ENCODE data around the gene AATF. TPM values are rescaled to one million over a fixed set of nuclear protein-coding genes. Genes with fewer than 3 reads are reported as not detected.

The AATF gene
- total RNA-seq, 2 donors from 2014 or later: 27.3 to 45.7 TPM

DNA sequence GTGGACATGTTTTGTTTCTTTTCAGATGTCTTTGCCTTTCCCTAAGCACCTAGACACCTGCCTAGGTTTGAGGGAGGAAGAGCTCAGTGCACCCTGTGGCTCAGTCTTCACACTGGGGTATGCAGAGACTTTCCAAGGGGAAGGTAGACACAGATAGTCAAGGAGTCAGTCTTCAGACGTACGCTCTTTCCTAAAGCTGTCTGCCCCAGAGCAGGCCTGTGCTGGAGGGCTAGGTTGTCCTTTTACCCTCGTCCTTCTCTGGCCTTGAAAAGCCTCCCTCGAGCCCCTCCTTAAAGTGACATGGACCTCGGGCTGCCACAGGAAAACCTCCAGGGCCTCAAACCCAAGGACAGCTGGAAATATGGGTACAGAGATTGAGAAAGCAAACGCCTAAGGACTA is 103.7 kb downstream of the AATF start:
- WGBS: 92% methylated on average over 6 of the region's 6 CpGs
- no peaks in the 10 kb centered on the region for H3K9me3 ChIP-seq
- TF ChIP-seq, protein P1, sequence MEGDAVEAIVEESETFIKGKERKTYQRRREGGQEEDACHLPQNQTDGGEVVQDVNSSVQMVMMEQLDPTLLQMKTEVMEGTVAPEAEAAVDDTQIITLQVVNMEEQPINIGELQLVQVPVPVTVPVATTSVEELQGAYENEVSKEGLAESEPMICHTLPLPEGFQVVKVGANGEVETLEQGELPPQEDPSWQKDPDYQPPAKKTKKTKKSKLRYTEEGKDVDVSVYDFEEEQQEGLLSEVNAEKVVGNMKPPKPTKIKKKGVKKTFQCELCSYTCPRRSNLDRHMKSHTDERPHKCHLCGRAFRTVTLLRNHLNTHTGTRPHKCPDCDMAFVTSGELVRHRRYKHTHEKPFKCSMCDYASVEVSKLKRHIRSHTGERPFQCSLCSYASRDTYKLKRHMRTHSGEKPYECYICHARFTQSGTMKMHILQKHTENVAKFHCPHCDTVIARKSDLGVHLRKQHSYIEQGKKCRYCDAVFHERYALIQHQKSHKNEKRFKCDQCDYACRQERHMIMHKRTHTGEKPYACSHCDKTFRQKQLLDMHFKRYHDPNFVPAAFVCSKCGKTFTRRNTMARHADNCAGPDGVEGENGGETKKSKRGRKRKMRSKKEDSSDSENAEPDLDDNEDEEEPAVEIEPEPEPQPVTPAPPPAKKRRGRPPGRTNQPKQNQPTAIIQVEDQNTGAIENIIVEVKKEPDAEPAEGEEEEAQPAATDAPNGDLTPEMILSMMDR (IDR thresholded peaks at IDR 0.05): no peak
- no peak for TF ChIP-seq POLR2AphosphoS5 (IDR thresholded peaks at IDR 0.05)
- TF ChIP-seq POLR2A (IDR thresholded peaks at IDR 0.05): no peak
- intact Hi-C loops (cut with DNase I): loop anchor here (10.0 kb wide), 1 partner anchor 162 kb away; no protein-coding TSS in a partner anchor
- H3K27ac ChIP-seq: no peak overlapping the region
- no peaks in the 10 kb centered on the region for H3K27me3 ChIP-seq (replicated peaks; ENCODE audit: insufficient read depth)
- no peaks in the 10 kb centered on the region for H3K4me1 ChIP-seq (replicated peaks)
- H3K4me3 ChIP-seq: no peak overlapping the region
- peaks cover 0 to 4% of the 10 kb centered on the region in 2 donors for H3K36me3 ChIP-seq
- DNase-seq (ENCODE audit: low spot score): no peak

DNA sequence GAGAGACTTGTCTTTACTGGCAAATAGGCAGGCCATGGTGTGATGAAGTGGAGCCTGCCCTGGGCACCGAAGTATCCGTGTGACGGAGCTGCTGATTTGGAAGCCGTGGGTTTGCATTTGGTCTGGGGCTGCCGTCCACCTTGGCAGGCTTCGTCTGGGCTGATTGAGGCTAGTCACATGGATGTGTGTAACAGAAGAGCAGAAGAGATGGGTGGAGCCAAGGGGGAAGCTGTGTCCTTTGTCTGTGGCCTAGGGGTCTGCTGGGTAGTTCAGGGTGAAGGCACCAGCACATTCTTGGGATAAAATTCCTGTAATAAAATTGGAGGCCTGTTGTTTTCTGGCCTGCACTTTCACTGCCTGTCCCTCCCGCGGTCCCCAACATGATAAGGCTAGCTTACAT is 106.1 kb downstream of the AATF start:
- no peak overlapping the region for H3K27ac ChIP-seq
- WGBS: 91% methylated on average over 8 of the region's 8 CpGs
- H3K4me1 ChIP-seq (replicated peaks): no peaks in the 10 kb centered on the region
- no peaks in the 10 kb centered on the region for H3K27me3 ChIP-seq (replicated peaks; ENCODE audit: insufficient read depth)
- peaks cover 0 to 4% of the 10 kb centered on the region in 2 donors for H3K36me3 ChIP-seq
- TF ChIP-seq POLR2AphosphoS5 (IDR thresholded peaks at IDR 0.05): no peak
- TF ChIP-seq, protein P1 (IDR thresholded peaks at IDR 0.05): no peak
- TF ChIP-seq POLR2A (IDR thresholded peaks at IDR 0.05): no peak
- no peak for DNase-seq (ENCODE audit: low spot score)
- no peak overlapping the region for H3K4me3 ChIP-seq
- H3K9me3 ChIP-seq: no peaks in the 10 kb centered on the region
- intact Hi-C loops (cut with DNase I): loop anchor here (10.0 kb wide), 1 partner anchor 160 kb away; no protein-coding TSS in a partner anchor

DNA sequence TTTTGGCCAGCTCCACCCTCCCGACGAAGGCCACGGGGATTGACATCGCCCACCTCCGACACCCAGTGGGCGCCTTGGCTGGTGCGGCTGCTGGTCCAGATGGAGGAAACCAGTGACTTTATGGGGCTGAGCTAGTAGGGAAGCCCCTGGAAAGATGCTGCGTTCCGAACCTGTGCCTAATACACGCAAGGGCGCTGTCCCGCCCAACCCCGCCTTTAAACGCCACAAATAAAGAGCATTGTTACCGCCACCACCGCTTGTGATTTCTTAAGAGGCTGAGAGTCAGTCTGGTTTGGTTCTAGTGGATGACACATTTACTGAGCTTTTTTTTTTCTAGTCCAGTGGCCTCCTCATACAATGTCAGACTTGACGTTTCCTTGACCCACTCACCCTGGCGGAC is 107.9 kb downstream of the AATF start:
- DNase-seq (ENCODE audit: low spot score): no peak
- no peak overlapping the region for H3K27ac ChIP-seq
- no peaks in the 10 kb centered on the region for H3K9me3 ChIP-seq
- no peaks in the 10 kb centered on the region for H3K27me3 ChIP-seq (replicated peaks; ENCODE audit: insufficient read depth)
- no peak overlapping the region for H3K4me3 ChIP-seq
- WGBS: 96% methylated on average over 18 of the region's 18 CpGs
- intact Hi-C loops (cut with DNase I): loop anchor here (10.0 kb wide), 1 partner anchor 158 kb away; no protein-coding TSS in a partner anchor
- TF ChIP-seq, protein P1 (IDR thresholded peaks at IDR 0.05): no peak
- no peak for TF ChIP-seq POLR2A (IDR thresholded peaks at IDR 0.05)
- no peak for TF ChIP-seq POLR2AphosphoS5 (IDR thresholded peaks at IDR 0.05)
- peaks cover 0 to 4% of the 10 kb centered on the region in 2 donors for H3K36me3 ChIP-seq
- H3K4me1 ChIP-seq (replicated peaks): no peaks in the 10 kb centered on the region

DNA sequence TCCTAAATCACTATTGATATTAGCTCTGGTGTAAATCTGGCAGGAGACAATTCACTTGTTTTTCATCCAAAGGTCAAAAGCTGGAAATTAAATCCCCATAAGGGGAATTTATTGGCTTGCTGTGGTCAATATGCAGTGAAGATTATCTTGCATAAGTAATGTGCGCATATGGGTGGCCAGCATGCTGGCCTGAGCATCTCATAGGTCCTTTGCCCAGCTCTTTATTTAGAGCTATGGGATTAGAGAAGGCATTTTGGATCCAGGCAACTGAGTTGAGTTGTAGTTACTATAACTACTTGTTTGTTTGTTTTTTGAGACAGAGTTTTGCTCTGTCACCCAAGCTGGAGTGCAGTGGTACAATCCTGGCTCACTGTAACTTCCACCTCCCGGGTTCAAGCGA is 110.7 kb downstream of the AATF start:
- H3K27me3 ChIP-seq (replicated peaks; ENCODE audit: insufficient read depth): no peaks in the 10 kb centered on the region
- H3K4me3 ChIP-seq: no peak overlapping the region
- no peak for DNase-seq (ENCODE audit: low spot score)
- whole genome bisulfite sequencing: 92% methylated on average over 3 of the region's 3 CpGs
- H3K4me1 ChIP-seq (replicated peaks): no peaks in the 10 kb centered on the region
- intact Hi-C loops (cut with DNase I): loop anchor here (10.0 kb wide), 1 partner anchor 155 kb away; no protein-coding TSS in a partner anchor
- H3K27ac ChIP-seq: no peak overlapping the region
- no peaks in the 10 kb centered on the region for H3K9me3 ChIP-seq
- H3K36me3 ChIP-seq: peaks cover 0 to 4% of the 10 kb centered on the region in 2 donors
- TF ChIP-seq, protein P1 (IDR thresholded peaks at IDR 0.05): no peak
- TF ChIP-seq POLR2AphosphoS5 (IDR thresholded peaks at IDR 0.05) (no peak), POLR2A (IDR thresholded peaks at IDR 0.05) (no peak)

DNA sequence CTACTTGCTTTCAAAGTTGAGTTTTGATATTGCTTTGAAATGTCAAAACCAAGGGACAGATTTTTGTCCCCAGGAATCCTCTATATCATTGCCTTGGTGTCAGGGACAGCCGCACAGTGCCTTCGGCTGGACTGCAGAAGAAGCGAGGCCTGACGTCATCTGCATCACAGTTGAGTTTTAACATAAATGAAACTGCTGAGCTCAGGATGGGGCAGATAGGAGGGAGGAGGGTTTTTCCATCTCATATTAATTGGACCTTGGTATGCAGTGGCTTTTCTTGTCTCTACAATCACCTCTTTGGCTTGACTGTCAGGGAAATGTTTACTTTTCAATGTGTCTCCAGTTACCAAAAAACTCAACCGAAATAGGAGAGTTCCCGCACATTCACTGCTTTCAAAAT is 111.3 kb downstream of the AATF start:
- Histone ChIP-seq H3K4me1 (replicated peaks) (no peaks in the 10 kb centered on the region), H3K4me3 (no peak overlapping the region), H3K36me3 (peaks cover 0 to 4% of the 10 kb centered on the region in 2 donors), H3K27ac (no peak overlapping the region), H3K9me3 (no peaks in the 10 kb centered on the region), H3K27me3 (replicated peaks; ENCODE audit: insufficient read depth) (no peaks in the 10 kb centered on the region)
- no peak for DNase-seq (ENCODE audit: low spot score)
- WGBS: 37% methylated on average over 6 of the region's 6 CpGs
- intact Hi-C loops (cut with DNase I): no loop called here
- TF ChIP-seq POLR2AphosphoS5 (IDR thresholded peaks at IDR 0.05): no peak
- TF ChIP-seq POLR2A (IDR thresholded peaks at IDR 0.05): no peak
- TF ChIP-seq, protein P1 (IDR thresholded peaks at IDR 0.05): no peak

Data from prostate gland (tissue), 2 donors.